Urinary bladder (tissue), 4 donors: Measurements from ENCODE around the gene PPP1R12B. TPM values are rescaled to one million over a fixed set of nuclear protein-coding genes. Genes with fewer than 3 reads are reported as not detected.
"Not testable (repeated sequence)": the region's sequence is repeated elsewhere in the genome, so short reads cannot be mapped to it uniquely, and the experiment has no call there.

Source experiments
- DNase-seq: peaks from one replicate; pipeline ENCODE4 v3.0.0-alpha.2; 2015; ENCODE audit errors: extremely low spot score
- H3K27ac ChIP-seq: one replicate; pipeline ENCODE4 v1.5.1; 2013; ENCODE audit warnings: low read depth, mild to moderate bottlenecking, moderate library complexity
- H3K36me3 ChIP-seq: one replicate; pipeline ENCODE4 v1.6.1; 2013; ENCODE audit warnings: mild to moderate bottlenecking, moderate library complexity; ENCODE audit not compliant: insufficient read depth
- H3K4me1 ChIP-seq: one replicate; pipeline ENCODE4 v1.6.1; 2013; ENCODE audit warnings: mild to moderate bottlenecking, moderate library complexity; ENCODE audit not compliant: insufficient read depth
- H3K4me3 ChIP-seq: one replicate; pipeline ENCODE4 v1.5.1; 2013; ENCODE audit warnings: low read depth, low read length
- WGBS: extraction: QIAGEN DNeasy Blood & Tissue Kit; methylation state at CpG from one replicate; pipeline ENCODE4 v1.1.7; 2013; 5-methylcytosine and 5-hydroxymethylcytosine counted together
- polyA plus RNA-seq: library from polyadenylated mRNA; stranded (reverse); fragments of 200-250 nt; gene quantifications from one replicate; pipeline ENCODE4 v1.2.3, GENCODE V29; 2013
- small RNA-seq: library from RNA; depleted of rRNA; stranded (forward); fragments of <200 nt; gene quantifications from one replicate; pipeline ENCODE3, GENCODE V24; 2014
- total RNA-seq: library from RNA; depleted of rRNA; stranded (reverse); fragments of >200 nt; gene quantifications from one replicate; pipeline ENCODE4 v1.2.3, GENCODE V29; 2014
- donor health status: healthy with polysubstance abuse.
- donor health status: healthy.

Gene PPP1R12B
- total and polyA plus RNA-seq, 2 donors = 293 to 352 TPM

GRCh38 chr1:202631076-202631923, 282.8 kb downstream of the PPP1R12B start:
- Histone ChIP-seq H3K27ac (no peak overlapping the region), H3K36me3 (no peaks in the 10 kb centered on the region), H3K4me1 (no peaks in the 10 kb centered on the region), H3K4me3 (no peak overlapping the region)
- no peak for DNase-seq
- WGBS = 66% methylated on average over 11 of the region's 11 CpGs

GRCh38 chr1:202632241-202632640, 283.7 kb downstream of the PPP1R12B start:
- Histone ChIP-seq H3K27ac (no peak overlapping the region), H3K4me3 (no peak overlapping the region), H3K4me1 (no peaks in the 10 kb centered on the region), H3K36me3 (no peaks in the 10 kb centered on the region)
- no peak for DNase-seq
- 86% methylated on average over 10 of the region's 10 CpGs for WGBS

- H3K4me3 ChIP-seq, H3K36me3 ChIP-seq, H3K27ac ChIP-seq, DNase-seq, H3K4me1 ChIP-seq: not testable (repeated sequence)
- 53% methylated on average over 3 of the region's 3 CpGs for WGBS
Observed at GRCh38 chr1:202636171-202636570, 287.7 kb downstream of the PPP1R12B start.

- H3K36me3 ChIP-seq, DNase-seq, H3K27ac ChIP-seq, H3K4me3 ChIP-seq, H3K4me1 ChIP-seq: not testable (repeated sequence)
- 83% methylated on average over 16 of the region's 16 CpGs for WGBS
Observed at GRCh38 chr1:202637321-202638018, 289.0 kb downstream of the PPP1R12B start.

- DNase-seq = no peak
- 72% methylated on average over 7 of the region's 7 CpGs for WGBS
- Histone ChIP-seq H3K4me1 (peaks cover 2% of the 10 kb centered on the region), H3K27ac (no peak overlapping the region), H3K4me3 (no peak overlapping the region), H3K36me3 (no peaks in the 10 kb centered on the region)
Observed at GRCh38 chr1:202638019-202638700, 289.7 kb downstream of the PPP1R12B start.

GRCh38 chr1:202638701-202639305, 290.3 kb downstream of the PPP1R12B start:
- not testable (repeated sequence) for H3K4me3 ChIP-seq, H3K36me3 ChIP-seq, H3K4me1 ChIP-seq, DNase-seq, H3K27ac ChIP-seq
- 83% methylated on average over 9 of the region's 9 CpGs for WGBS

GRCh38 chr1:202639500-202639899, 291.0 kb downstream of the PPP1R12B start:
- Histone ChIP-seq H3K27ac (no peak overlapping the region), H3K4me1 (peaks cover 2% of the 10 kb centered on the region), H3K36me3 (no peaks in the 10 kb centered on the region), H3K4me3 (no peak overlapping the region)
- WGBS = 76% methylated on average over 9 of the region's 9 CpGs
- no peak for DNase-seq

- Histone ChIP-seq H3K27ac (no peak overlapping the region), H3K36me3 (no peaks in the 10 kb centered on the region), H3K4me1 (peaks cover 2% of the 10 kb centered on the region), H3K4me3 (no peak overlapping the region)
- no peak for DNase-seq
- 29% methylated on average over 20 of the region's 20 CpGs for WGBS
Observed at GRCh38 chr1:202642212-202642611, 293.7 kb downstream of the PPP1R12B start.

Small RNA genes within 50 kb of the gene (small RNA-seq; reads per million reads assigned to genes)
- not detected for gene AC099336.2
- gene RF00156 = not detected
- not detected for gene RNU6-89P

Other genes starting within 250 kb of the PPP1R12B start
- 0.05 TPM for gene GPR37L1, start 225.8 kb upstream of the PPP1R12B start, total RNA-seq
- 0.10 TPM for gene GPR37L1, start 225.8 kb upstream of the PPP1R12B start, polyA plus RNA-seq
- gene ARL8A, start 204.0 kb upstream of the PPP1R12B start, total RNA-seq = 19.2 TPM
- gene ARL8A, start 204.0 kb upstream of the PPP1R12B start, polyA plus RNA-seq = 39.8 TPM
- gene PTPN7, start 188.1 kb upstream of the PPP1R12B start, total RNA-seq = 1.2 TPM
- gene PTPN7, start 188.1 kb upstream of the PPP1R12B start, polyA plus RNA-seq = 1.2 TPM
- 0.37 TPM for gene LGR6, start 154.9 kb upstream of the PPP1R12B start, total RNA-seq
- gene LGR6, start 154.9 kb upstream of the PPP1R12B start, polyA plus RNA-seq = 3.8 TPM
- 23.7 TPM for gene UBE2T, start 6.8 kb upstream of the PPP1R12B start, total RNA-seq
- gene UBE2T, start 6.8 kb upstream of the PPP1R12B start, polyA plus RNA-seq = 7.4 TPM